MM.1S (cell line): Measurements from ENCODE around the gene PLXNB1.

Experiments used
- DNase-seq: peaks from one replicate; pipeline ENCODE4 v3.0.0-alpha.2; 2015
- H2AFZ ChIP-seq: fragments of 300-600 bp; sonication (generic); 2 replicates; pipeline ENCODE4 v1.6.0; 2016; ENCODE audit warnings: antibody characterized with exemption, low read length
- H3F3A ChIP-seq: fragments of 300-600 bp; sonication (generic); 2 replicates; pipeline ENCODE4 v1.6.1; 2016; ENCODE audit warnings: mild to moderate bottlenecking, antibody characterized with exemption, low read length, moderate library complexity, mixed read lengths; ENCODE audit not compliant: insufficient read depth
- H3K27ac ChIP-seq: fragments of 300-600 bp; sonication (generic); 2 replicates; pipeline ENCODE4 v1.5.1; 2016; ENCODE audit warnings: mild to moderate bottlenecking, low read length
- H3K27me3 ChIP-seq: fragments of 300-600 bp; sonication (generic); replicated peaks from 2 replicates; pipeline ENCODE4 v1.6.0; 2016; ENCODE audit warnings: low read length; ENCODE audit not compliant: insufficient read depth
- H3K36me3 ChIP-seq: fragments of 300-600 bp; sonication (generic); replicated peaks from 2 replicates; pipeline ENCODE4 v1.6.1; 2016; ENCODE audit warnings: mild to moderate bottlenecking, low read length, mixed read lengths; ENCODE audit not compliant: insufficient read depth
- H3K4me1 ChIP-seq: fragments of 300-600 bp; sonication (generic); 2 replicates; pipeline ENCODE4 v1.6.1; 2016; ENCODE audit warnings: low read length, mixed read lengths
- H3K4me2 ChIP-seq: fragments of 300-600 bp; sonication (generic); 2 replicates; pipeline ENCODE4 v1.6.0; 2016; ENCODE audit warnings: low read depth, low read length
- H3K4me3 ChIP-seq: fragments of 300-600 bp; sonication (generic); 2 replicates; pipeline ENCODE4 v1.5.1; 2016; ENCODE audit warnings: low read length, mixed read lengths
- H3K79me2 ChIP-seq: fragments of 300-600 bp; sonication (generic); 2 replicates; pipeline ENCODE4 v1.6.1; 2016; ENCODE audit warnings: mixed run types, low read length, mixed read lengths
- H3K9ac ChIP-seq: fragments of 300-600 bp; sonication (generic); 2 replicates; pipeline ENCODE4 v1.6.1; 2016; ENCODE audit warnings: low read length, mixed read lengths
- H3K9me2 ChIP-seq: fragments of 300-600 bp; sonication (generic); replicated peaks from 2 replicates; pipeline ENCODE4 v1.6.1; 2016; ENCODE audit warnings: mild to moderate bottlenecking, low read length, mixed read lengths; ENCODE audit not compliant: insufficient read depth
- H3K9me3 ChIP-seq: fragments of 300-600 bp; sonication (generic); replicated peaks from 2 replicates; pipeline ENCODE4 v1.6.1; 2016; ENCODE audit warnings: mild to moderate bottlenecking, low read length, mixed read lengths; ENCODE audit not compliant: insufficient read depth
- H4K20me1 ChIP-seq: fragments of 300-600 bp; sonication (generic); 2 replicates; pipeline ENCODE4 v1.6.1; 2016; ENCODE audit warnings: mild to moderate bottlenecking, low read length, moderate library complexity, mixed read lengths; ENCODE audit not compliant: insufficient read depth
- EZH2 ChIP-seq: fragments of 300-600 bp; sonication (generic); optimal IDR thresholded peaks from 2 replicates; pipeline ENCODE3; 2017; ENCODE audit warnings: low read depth, mild to moderate bottlenecking, antibody characterized with exemption, low read length, mixed read lengths
- EZH2phosphoT487 ChIP-seq: fragments of 300-600 bp; sonication (generic); IDR thresholded peaks from 2 replicates; pipeline ENCODE4 v1.6.1; 2018; ENCODE audit warnings: antibody characterized with exemption, low read length
- TF ChIP-seq, protein P1 (sequence below): fragments of 300-600 bp; sonication (generic); IDR thresholded peaks from 2 replicates; pipeline ENCODE4 v1.5.1; 2016; ENCODE audit warnings: antibody characterized with exemption, low read length, mixed read lengths

PLXNB1 gene

GRCh38 chr3:48435774-48436476 is 6.0 kb upstream of the PLXNB1 start:
- H3F3A ChIP-seq: peaks cover 5% of the 10 kb centered on the region; the same call in 1 of the 2 replicates
- no peak overlapping the region for H2AFZ ChIP-seq
- H3K79me2 ChIP-seq: peaks cover 19% of the 10 kb centered on the region
- no peak overlapping the region for H3K4me3 ChIP-seq
- H3K9ac ChIP-seq: no peak overlapping the region
- no peaks in the 10 kb centered on the region for H3K9me2 ChIP-seq
- no peaks in the 10 kb centered on the region for H3K27me3 ChIP-seq
- TF ChIP-seq, protein P1, sequence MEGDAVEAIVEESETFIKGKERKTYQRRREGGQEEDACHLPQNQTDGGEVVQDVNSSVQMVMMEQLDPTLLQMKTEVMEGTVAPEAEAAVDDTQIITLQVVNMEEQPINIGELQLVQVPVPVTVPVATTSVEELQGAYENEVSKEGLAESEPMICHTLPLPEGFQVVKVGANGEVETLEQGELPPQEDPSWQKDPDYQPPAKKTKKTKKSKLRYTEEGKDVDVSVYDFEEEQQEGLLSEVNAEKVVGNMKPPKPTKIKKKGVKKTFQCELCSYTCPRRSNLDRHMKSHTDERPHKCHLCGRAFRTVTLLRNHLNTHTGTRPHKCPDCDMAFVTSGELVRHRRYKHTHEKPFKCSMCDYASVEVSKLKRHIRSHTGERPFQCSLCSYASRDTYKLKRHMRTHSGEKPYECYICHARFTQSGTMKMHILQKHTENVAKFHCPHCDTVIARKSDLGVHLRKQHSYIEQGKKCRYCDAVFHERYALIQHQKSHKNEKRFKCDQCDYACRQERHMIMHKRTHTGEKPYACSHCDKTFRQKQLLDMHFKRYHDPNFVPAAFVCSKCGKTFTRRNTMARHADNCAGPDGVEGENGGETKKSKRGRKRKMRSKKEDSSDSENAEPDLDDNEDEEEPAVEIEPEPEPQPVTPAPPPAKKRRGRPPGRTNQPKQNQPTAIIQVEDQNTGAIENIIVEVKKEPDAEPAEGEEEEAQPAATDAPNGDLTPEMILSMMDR: peak; percentile 100
- no peak for TF ChIP-seq EZH2phosphoT487
- no peaks in the 10 kb centered on the region for H3K9me3 ChIP-seq
- no peaks in the 10 kb centered on the region for H3K36me3 ChIP-seq
- no peak overlapping the region for H3K27ac ChIP-seq
- no peak overlapping the region for H3K4me2 ChIP-seq
- DNase-seq: peak; percentile 81
- H4K20me1 ChIP-seq: no peaks in the 10 kb centered on the region
- H3K4me1 ChIP-seq: peaks cover 5% of the 10 kb centered on the region; the same call in 1 of the 2 replicates

- Histone ChIP-seq H3K9me2 (no peaks in the 10 kb centered on the region), H3K36me3 (no peaks in the 10 kb centered on the region), H3K4me2 (no peak overlapping the region), H2AFZ (no peak overlapping the region), H3K79me2 (peaks cover 12% of the 10 kb centered on the region), H3K27me3 (no peaks in the 10 kb centered on the region), H3K9me3 (no peaks in the 10 kb centered on the region), H3K9ac (no peak overlapping the region), H3K4me1 (peaks cover 5% of the 10 kb centered on the region; the same call in 1 of the 2 replicates), H3K4me3 (no peak overlapping the region), H4K20me1 (no peaks in the 10 kb centered on the region), H3F3A (peaks cover 8% of the 10 kb centered on the region; the same call in 1 of the 2 replicates), H3K27ac (no peak overlapping the region)
- no peak for DNase-seq
- TF ChIP-seq, protein P1: no peak
- TF ChIP-seq EZH2phosphoT487 (no peak), EZH2 (no peak)
Observed at GRCh38 chr3:48435223-48435595, 5.3 kb upstream of the PLXNB1 start.

GRCh38 chr3:48434591-48435222 is 4.8 kb upstream of the PLXNB1 start:
- Histone ChIP-seq H2AFZ (no peak overlapping the region), H3K9me2 (no peaks in the 10 kb centered on the region), H3K27me3 (no peaks in the 10 kb centered on the region), H3K27ac (no peak overlapping the region), H3K36me3 (no peaks in the 10 kb centered on the region), H3K9ac (no peak overlapping the region), H4K20me1 (no peaks in the 10 kb centered on the region), H3K79me2 (peaks cover 9% of the 10 kb centered on the region), H3K4me2 (no peak overlapping the region), H3K4me1 (peaks cover 5% of the 10 kb centered on the region; the same call in 1 of the 2 replicates), H3F3A (peaks cover 12% of the 10 kb centered on the region), H3K4me3 (no peak overlapping the region), H3K9me3 (no peaks in the 10 kb centered on the region)
- no peak for DNase-seq
- TF ChIP-seq EZH2: no peak
- TF ChIP-seq, protein P1: no peak
